Measurements from ENCODE around the gene PUS7. TPM values are rescaled to one million over a fixed set of nuclear protein-coding genes. Genes with fewer than 3 reads are reported as not detected.

PUS7 gene
- total and polyA plus RNA-seq, 9 donors = 4.0 to 19.6 (median 10.3) TPM

GRCh38 chr7:105493196-105493922, 28.7 kb downstream of the PUS7 start:
- H3K27ac ChIP-seq = no peak overlapping the region
- WGBS, 3 donors = 43 to 60% (median 47%) methylated on average over 7 of the region's 7 CpGs
- H3K27me3 ChIP-seq = no peaks in the 10 kb centered on the region
- H3K4me3 ChIP-seq = no peak overlapping the region
- intact Hi-C loops (cut with DNase I) = no loop called here
- DNase-seq = no peak
- H3K4me1 ChIP-seq (ENCODE audit: insufficient read depth) = no peaks in the 10 kb centered on the region
- no peaks in the 10 kb centered on the region for H3K9me3 ChIP-seq
- no peak for TF ChIP-seq CTCF (IDR thresholded peaks at IDR 0.05)
- no peak for TF ChIP-seq EP300 (IDR thresholded peaks at IDR 0.05)
- no peak for TF ChIP-seq POLR2A (IDR thresholded peaks at IDR 0.05)
- no peaks in the 10 kb centered on the region for H3K36me3 ChIP-seq

- Histone ChIP-seq H3K4me3 (no peak overlapping the region), H3K4me1 (ENCODE audit: insufficient read depth) (peaks cover 3% of the 10 kb centered on the region), H3K27ac (no peak overlapping the region), H3K27me3 (no peaks in the 10 kb centered on the region), H3K36me3 (no peaks in the 10 kb centered on the region), H3K9me3 (no peaks in the 10 kb centered on the region)
- no peak for DNase-seq
- intact Hi-C loops (cut with DNase I) = no loop called here
- TF ChIP-seq EP300 (IDR thresholded peaks at IDR 0.05) = no peak
- TF ChIP-seq CTCF (IDR thresholded peaks at IDR 0.05) = no peak
- TF ChIP-seq POLR2A (IDR thresholded peaks at IDR 0.05) = no peak
- 50 to 71% (median 57%) methylated on average over 3 of the region's 3 CpGs for WGBS, 3 donors
These were observed 32.7 kb downstream of the PUS7 start for GRCh38 chr7:105489409-105489808.

GRCh38 chr7:105487579-105488571, 34.2 kb downstream of the PUS7 start:
- Histone ChIP-seq H3K4me3 (no peak overlapping the region), H3K27me3 (no peaks in the 10 kb centered on the region), H3K9me3 (no peaks in the 10 kb centered on the region), H3K4me1 (ENCODE audit: insufficient read depth) (peaks cover 3% of the 10 kb centered on the region), H3K36me3 (no peaks in the 10 kb centered on the region), H3K27ac (no peak overlapping the region)
- peak in 1 of 5 donors; percentile 17 for DNase-seq
- intact Hi-C loops (cut with DNase I) = no loop called here
- 45 to 50% (median 45%) methylated on average over 6 of the region's 6 CpGs for WGBS, 3 donors
- TF ChIP-seq CTCF (IDR thresholded peaks at IDR 0.05) (peak in 1 of 3 donors; percentile 27), POLR2A (IDR thresholded peaks at IDR 0.05) (no peak)

- no peaks in the 10 kb centered on the region for H3K36me3 ChIP-seq
- intact Hi-C loops (cut with DNase I) = no loop called here
- DNase-seq = no peak
- TF ChIP-seq POLR2A (IDR thresholded peaks at IDR 0.05) (no peak), EP300 (IDR thresholded peaks at IDR 0.05) (no peak), CTCF (IDR thresholded peaks at IDR 0.05) (no peak)
- H3K4me1 ChIP-seq (ENCODE audit: insufficient read depth) = no peaks in the 10 kb centered on the region
- H3K27me3 ChIP-seq = no peaks in the 10 kb centered on the region
- no peaks in the 10 kb centered on the region for H3K9me3 ChIP-seq
- WGBS, 3 donors = 79 to 81% (median 81%) methylated on average over 4 of the region's 4 CpGs
- no peak overlapping the region for H3K27ac ChIP-seq
- no peak overlapping the region for H3K4me3 ChIP-seq
These were observed 41.1 kb downstream of the PUS7 start for GRCh38 chr7:105480931-105481330.
